ENCODE results near the gene SCN8A.
"Not testable (repeated sequence)": the region's sequence is repeated elsewhere in the genome, so short reads cannot be mapped to it uniquely, and the experiment has no call there.

The SCN8A gene
- 1.1 reads per million for total RNA-seq

DNA sequence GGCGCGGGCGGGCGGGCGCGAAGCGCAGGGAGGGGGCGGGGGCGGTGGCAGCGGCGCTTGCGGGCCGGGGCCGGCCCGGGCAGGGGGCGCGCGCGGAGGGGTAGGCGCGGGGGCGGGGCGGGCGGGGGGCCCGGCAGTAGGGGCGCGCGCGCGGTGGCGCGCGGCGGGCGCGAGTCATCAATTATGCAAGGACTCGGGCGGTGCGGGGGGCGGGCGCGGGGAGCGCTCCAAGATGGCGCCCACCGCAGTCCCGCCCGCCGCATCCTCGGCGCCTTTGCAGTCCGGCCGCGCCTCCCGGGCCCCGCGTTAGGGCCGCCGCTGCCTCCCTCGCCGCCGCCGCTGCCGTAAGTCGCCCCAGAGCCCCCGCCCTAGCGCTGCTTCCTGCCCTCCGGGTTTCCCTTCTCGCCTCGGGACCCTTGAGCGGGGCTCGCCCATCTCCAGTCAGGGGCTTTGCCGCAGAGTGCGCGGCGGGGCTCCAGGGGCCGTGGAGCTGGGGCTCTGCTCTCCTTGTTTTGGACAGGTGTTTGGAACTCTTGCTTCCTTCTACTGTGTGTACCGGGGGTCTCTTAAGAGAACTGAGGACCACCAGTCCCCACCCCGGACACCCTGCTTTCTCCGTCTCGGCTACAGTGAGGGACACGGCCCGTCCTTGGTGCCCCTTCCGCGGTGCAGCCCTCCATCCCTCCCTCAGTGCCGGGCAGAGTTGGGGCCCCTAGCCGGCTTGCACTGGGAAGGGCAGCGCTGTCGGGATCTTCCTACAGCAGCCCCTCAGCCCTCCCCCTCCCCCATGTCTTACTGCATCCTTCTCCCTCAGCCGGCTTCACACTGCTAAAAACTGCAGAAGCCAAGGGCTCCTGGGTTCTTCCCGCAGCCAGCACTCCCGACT is at the start of gene SCN8A:
Gene SCN8A (plus strand): TSS at position 218 of the 886 bp plus-strand sequence. CDS start 71,585 bp downstream, outside the sequence.
- DNase-seq = peak; percentile 17

- no peak for DNase-seq
Measured at GRCh38 chr12:51546097-51546496, 44.9 kb upstream of the SCN8A start.

DNA sequence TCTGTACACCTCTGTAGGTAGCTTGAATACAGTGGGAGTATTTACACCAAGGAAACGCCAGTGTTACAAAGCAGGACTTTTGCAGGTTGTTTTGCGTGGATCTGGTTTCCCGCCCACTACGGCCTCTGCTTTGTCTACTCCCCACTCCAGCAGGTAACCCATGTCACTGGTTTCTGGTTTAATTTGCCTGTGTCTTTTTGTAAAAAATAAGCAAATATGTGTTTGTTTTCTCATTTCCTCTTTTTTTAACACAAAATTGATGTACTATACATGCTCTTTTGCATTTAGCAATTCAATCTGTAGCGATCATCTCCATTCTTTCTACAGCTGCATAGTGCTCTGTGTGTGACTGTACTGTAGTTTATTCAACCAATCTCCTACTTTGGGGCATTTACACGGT is 43.4 kb upstream of the SCN8A start:
- DNase-seq = no peak

- no peak for DNase-seq
Measured at GRCh38 chr12:51548241-51548640, 42.8 kb upstream of the SCN8A start.

DNA sequence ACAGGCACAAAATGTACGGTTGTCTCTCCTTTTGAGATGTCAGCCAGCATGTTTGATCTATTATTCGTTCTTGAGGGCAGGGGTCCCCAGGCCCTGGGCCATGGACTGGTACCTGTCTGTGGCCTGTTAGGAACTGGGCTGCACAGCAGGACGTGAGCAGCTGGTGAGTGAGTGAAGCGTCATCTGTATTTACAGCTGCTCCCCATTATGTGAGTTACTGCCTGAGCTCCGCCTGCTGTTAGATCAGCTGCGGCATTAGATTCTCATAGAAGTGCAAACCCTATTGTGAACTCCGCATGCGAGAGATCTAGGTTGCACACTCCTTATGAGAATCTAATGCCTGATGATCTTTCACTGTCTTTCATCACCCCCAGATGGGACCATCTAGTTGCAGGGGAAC is 41.4 kb upstream of the SCN8A start:
- DNase-seq = no peak

DNA sequence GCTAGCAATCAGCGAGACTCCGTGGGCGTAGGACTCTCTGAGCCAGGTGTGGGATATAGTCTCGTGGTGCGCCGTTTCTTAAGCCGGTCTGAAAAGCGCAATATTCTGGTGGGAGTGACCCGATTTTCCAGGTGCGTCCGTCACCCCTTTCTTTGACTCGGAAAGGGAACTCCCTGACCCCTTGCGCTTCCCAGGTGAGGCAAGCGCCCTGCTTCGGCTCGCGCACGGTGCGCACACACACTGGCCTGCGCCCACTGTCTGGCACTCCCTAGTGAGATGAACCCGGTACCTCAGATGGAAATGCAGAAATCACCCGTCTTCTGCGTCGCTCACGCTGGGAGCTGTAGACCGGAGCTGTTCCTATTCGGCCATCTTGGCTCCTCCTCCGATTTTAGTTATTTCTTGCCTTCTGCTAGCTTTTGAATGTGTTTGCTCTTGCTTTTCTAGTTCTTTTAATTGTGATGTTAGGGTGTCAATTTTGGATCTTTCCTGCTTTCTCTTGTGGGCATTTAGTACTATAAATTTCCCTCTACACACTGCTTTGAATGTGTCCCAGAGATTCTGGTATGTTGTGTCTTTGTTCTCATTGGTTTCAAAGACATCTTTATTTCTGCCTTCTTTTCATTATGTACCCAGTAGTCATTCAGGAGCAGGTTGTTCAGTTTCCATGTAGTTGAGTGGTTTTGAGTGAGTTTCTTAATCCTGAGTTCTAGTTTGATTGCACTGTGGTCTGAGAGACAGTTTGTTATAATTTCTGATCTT is 22.6 kb upstream of the SCN8A start:
- DNase-seq = not testable (repeated sequence)

DNA sequence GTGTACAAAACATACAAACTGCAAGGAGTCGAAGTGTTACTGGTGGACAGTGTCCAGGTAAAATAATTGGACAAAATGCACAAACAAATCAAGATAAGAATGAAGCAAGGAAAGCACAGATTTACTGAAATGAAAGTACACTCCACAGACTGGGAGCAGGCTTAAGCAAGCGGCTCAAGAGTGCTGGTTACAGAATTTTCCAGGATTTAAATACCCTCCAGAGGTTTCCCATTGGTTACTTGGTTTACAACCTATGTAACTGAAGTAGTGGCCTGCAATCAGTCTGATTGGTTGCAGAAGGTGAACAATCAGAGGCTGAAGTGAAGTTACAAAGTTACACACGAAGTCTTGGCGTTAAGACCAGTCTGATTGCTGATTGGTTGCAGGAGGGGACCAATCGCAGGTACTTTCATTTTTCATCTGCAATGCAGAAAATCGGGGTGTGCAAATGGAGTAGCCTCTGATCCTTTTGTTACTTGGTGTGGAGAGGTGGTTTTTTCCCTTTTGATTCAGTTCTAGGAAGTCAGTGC is 11.6 kb upstream of the SCN8A start:
- DNase-seq = no peak

GRCh38 chr12:51589060-51589459 is 2.0 kb upstream of the SCN8A start:
- DNase-seq = no peak

DNA sequence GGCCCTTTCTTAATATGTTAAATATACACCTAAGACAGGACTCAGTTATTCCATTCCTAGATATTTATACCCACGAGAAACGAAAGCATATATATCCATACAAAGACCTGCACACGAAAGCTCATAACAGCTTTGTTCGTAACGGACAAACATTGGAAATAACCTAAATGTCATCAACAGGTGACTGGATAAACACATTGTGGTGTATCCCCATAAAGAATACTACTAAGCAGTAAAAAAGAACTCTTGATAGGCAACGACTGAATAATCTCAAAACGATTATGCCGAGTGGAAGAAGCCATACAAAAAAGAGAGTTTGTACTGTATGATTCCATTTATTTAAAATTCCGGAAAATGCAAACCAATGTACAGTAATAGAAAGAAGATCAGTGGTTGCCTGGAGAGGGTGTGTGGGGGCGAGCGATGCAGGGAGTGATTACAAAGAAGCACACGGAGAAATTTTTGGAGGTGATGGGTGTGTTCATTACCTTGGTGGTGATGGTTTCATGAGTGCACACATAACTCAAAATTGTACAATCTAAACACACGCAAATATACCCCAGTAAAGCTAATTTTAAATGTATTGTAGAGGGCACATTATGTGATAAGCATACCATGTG is 1.4 kb upstream of the SCN8A start:
- DNase-seq = no peak

- DNase-seq = peak; percentile 55
Measured at GRCh38 chr12:51590347-51591015, 552 bp upstream of the SCN8A start.

DNA sequence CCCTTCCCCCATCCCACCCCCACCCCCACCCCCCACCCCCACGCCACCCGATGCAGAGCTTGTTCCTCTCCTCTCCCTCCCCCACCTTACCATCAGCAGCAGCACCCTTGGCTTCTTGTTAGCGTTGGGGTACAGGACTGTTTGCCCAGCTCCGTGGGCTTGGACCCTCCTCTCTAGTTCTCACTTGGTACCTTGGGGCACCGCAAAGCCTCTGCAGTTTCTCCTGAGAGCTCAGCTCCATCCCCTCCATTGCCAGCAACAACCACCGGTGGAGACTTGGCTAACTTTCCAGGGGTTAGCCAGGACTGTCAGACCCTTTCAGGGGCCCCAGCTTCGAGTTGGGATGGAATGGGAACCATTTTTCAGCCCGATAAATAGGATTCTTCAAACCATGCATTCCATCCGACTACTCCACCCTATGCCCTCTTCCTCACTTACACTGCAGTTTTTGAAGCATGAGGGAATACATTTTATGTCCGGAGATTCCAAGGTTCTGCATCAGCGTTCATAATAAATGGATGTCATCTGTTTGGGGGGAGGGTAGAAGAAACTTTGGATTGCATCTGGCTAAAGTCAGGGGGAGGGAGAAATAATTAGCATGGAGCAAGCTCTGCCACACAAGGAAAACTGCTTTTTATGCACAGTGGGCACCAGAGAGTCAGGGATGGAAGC is 1.1 kb downstream of the SCN8A start:
- no peak for DNase-seq

- no peak for DNase-seq
Measured at GRCh38 chr12:51593021-51593420, 2.0 kb downstream of the SCN8A start.

DNA sequence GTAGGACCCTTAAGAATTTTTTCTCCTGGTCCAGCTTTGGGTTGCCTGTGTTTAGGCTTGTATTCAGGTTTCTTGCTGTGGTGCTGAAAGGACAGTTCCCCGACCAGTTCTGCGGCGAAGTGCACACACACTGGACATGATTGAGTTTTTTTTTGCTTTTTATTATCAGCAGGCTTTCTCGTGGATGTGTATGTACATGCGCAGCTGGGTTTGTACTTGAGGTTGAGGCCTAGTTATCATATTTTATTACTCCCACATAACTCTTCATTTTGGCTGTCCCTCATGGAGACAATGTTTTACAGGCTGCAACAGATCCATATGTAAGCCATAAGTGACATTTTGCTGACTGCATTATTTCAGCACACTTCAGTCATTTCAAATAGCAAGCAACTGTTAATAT is 2.5 kb downstream of the SCN8A start:
- no peak for DNase-seq

DNA sequence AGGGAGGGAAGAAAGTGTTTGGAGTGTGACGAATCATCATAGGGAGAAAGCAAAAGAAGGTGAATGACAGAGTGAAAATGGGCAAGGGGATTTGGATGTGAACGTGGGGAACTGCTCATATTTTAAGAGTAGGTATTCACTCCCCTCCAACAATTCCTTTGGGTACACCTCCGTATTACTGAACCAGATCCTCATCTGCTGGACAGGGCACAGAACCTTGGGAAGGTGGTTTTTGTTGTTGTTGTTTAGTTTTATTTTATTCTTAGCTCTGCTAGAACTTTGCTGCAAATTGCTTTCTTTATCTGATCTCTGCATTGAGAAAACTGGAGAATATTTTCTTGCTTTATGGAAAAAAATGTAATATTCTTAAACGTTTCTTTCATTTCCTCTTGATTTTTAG is 7.1 kb downstream of the SCN8A start:
- DNase-seq = no peak

- no peak for DNase-seq
Measured at GRCh38 chr12:51600721-51601120, 9.7 kb downstream of the SCN8A start.

DNA sequence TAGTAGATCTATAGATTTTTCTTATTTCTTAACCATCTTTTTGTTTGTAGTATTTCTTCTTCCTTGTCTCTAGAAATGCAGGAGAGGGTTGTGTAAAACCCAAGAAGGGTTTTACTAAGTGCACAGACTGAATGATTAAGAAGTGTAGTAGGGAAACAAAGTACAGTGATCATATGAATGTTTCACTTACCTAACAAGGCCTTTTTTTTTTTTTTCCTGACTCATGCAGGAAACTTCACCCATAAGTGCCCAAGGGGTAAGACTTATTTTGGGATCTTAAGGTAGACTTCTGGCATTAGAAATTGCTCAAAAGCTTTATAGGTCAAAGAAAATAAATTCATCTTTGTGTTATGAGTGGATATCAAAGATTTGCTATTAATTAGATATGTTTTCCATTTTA is 10.2 kb downstream of the SCN8A start:
- no peak for DNase-seq

GRCh38 chr12:51605896-51606295 is 14.9 kb downstream of the SCN8A start:
- DNase-seq = not testable (repeated sequence)

- DNase-seq = not testable (repeated sequence)
Measured at GRCh38 chr12:51607197-51607596, 16.2 kb downstream of the SCN8A start.

DNA sequence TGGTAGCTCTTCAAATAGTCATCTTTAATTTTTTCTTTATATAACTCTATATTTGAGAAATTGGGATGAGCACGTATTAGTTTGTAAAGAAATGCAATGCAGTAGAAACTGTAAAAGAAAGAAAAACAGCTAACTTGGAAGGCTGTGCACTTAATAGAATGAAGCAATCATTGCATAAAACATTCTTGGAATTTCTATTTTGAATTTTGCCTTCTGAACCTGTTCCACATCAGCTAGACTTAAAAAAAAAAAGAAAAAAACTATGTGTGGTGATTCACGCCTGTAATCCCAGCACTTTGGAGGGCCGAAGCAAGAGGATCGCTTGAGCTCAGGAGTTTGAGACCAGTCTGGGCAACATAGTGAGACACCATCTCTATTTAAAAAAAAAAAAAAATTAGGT is 29.4 kb downstream of the SCN8A start:
- DNase-seq = no peak

DNA sequence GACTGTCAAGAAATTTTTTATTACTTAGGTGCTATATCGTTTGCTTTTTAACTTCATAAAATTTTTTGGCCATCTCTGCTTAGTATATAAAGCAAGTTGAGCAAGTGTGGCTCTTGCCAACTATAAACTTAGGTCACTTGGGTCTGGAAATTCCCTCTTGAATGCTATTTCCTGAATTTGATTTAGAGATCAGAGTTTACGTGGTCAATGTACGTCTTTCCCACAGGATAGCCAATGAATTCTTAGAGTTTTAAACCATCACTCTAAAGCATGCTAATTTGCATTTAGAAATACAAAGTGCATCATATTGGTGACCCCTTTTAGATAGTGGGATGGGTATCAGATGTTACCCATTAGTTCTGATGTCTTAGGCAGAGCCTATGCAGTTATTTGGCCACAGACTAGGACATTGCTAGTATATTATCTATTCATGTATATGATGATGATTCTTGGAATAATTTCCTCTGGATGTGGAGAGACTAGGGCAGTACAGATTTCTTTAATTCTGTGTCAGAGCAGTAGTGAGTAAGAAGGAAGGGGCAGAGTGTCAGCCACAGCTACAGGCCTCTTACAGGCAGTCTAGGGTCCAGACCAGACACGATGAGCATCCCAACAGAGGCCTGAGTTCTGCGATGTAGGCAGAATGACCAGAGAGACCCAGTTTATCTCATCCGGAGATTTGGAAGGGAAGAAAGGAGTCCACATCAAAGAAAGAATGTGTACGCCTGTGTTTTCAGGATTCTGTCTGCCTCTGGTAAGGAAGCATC is 30.3 kb downstream of the SCN8A start:
- DNase-seq = no peak

GRCh38 chr12:51622564-51622963 is 31.5 kb downstream of the SCN8A start:
- no peak for DNase-seq

Data from effector CD4-positive, alpha-beta T cell (primary cell).